HCT116 (cell line): ENCODE data around the gene WDR20. TPM values are rescaled to one million over a fixed set of nuclear protein-coding genes. Genes with fewer than 3 reads are reported as not detected.

Experiments used
- ATAC-seq: fragments of 200-7000 bp; cut with Tn5 transposase; 2 replicates; pipeline ENCODE4 v1.9.1; 2020; ENCODE audit warnings: mild to moderate bottlenecking, moderate library complexity
- BruUV-seq: library from RNA; stranded (reverse); fragments of 400-500 nt; replicated peaks from 2 replicates; lab custom pipeline; 2021; lab: Mats Ljungman, UMichigan
- CTCF ChIA-PET: fragments of 300-600 bp; sonication (Branson Sonifier 250); formaldehyde crosslinking; loops from one replicate; lab custom pipeline; 2021; ENCODE audit warnings: antibody characterized with exemption; lab: Charles Lee
- POLR2A ChIA-PET: fragments of 300-600, 350-600 bp; sonication (Branson Sonifier 250); formaldehyde crosslinking; loops from one replicate; lab custom pipeline; 2021; ENCODE audit warnings: antibody characterized with exemption; lab: Charles Lee
- RAD21 ChIA-PET, 2 experiments: fragments of 300-600 bp; sonication (Branson Sonifier 250); formaldehyde crosslinking; loops; one replicate each; lab custom pipeline; 2023; ENCODE audit warnings: low total read pairs in 2 of 2; ENCODE audit not compliant: uncharacterized antibody in 2 of 2, unreplicated experiment in 2 of 2, low non-redundant PET in 1 of 2; lab: Charles Lee
- DNase-seq: peaks from one replicate; pipeline ENCODE4 v3.0.0-alpha.2; 2010; ENCODE audit warnings: low read depth, low spot score
- H2AFZ ChIP-seq: fragments of 200-600 bp; shearing (Covaris generic), sonication (generic); 2 replicates; pipeline ENCODE4 v1.6.1; 2017; ENCODE audit warnings: low read depth, mixed run types, mixed read lengths, antibody characterized with exemption, low read length; ENCODE audit not compliant: poor library complexity, severe bottlenecking
- H3K27ac ChIP-seq: 2 replicates; pipeline ENCODE4 v1.5.1; 2012; ENCODE audit warnings: low read depth, low read length
- H3K27me3 ChIP-seq: fragments of 200-600 bp; sonication (generic); 2 replicates; pipeline ENCODE4 v1.6.1; 2016; ENCODE audit warnings: mixed run types, low read length, mixed read lengths; ENCODE audit not compliant: insufficient read depth
- H3K36me3 ChIP-seq, 2 experiments: fragments of 200-500 bp in 1 of 2; fragments of 200-600 bp in 1 of 2; sonication (Bioruptor generic) in 1 of 2; sonication (generic) in 1 of 2; 2 replicates each; pipeline versions ENCODE4 v1.5.1 to v1.6.1; 2014 to 2016; ENCODE audit warnings: low read length in 2 of 2, inconsistent platforms in 1 of 2, mixed read lengths in 1 of 2, mixed run types in 1 of 2; ENCODE audit not compliant: insufficient read depth in 2 of 2, control insufficient read depth in 1 of 2
- H3K4me1 ChIP-seq, 2 experiments: fragments of 200-600 bp in 1 of 2; sonication (generic) in 1 of 2; 2 replicates each; pipeline versions ENCODE4 v1.5.1 to v1.6.1; 2012 to 2017; ENCODE audit warnings: low read length in 2 of 2, inconsistent platforms in 1 of 2, mild to moderate bottlenecking in 1 of 2, mixed read lengths in 1 of 2, mixed run types in 1 of 2, moderate library complexity in 1 of 2; ENCODE audit not compliant: insufficient read depth in 2 of 2, control insufficient read depth in 1 of 2
- H3K4me2 ChIP-seq: fragments of 200-600 bp; sonication (generic); 2 replicates; pipeline ENCODE4 v1.6.1; 2017; ENCODE audit warnings: mixed run types, low read length, mixed read lengths
- H3K4me3 ChIP-seq, 2 experiments: fragments of 200-600 bp in 1 of 2; sonication (generic) in 1 of 2; replicated peaks in 1 of 2; 2 replicates each; pipeline ENCODE4 v1.5.1; 2011 to 2016; ENCODE audit warnings: low read length in 2 of 2, control low read depth in 1 of 2, low read depth in 1 of 2, mild to moderate bottlenecking in 1 of 2, mixed read lengths in 1 of 2, mixed run types in 1 of 2
- H3K79me2 ChIP-seq: fragments of 200-600 bp; sonication (generic); 2 replicates; pipeline ENCODE4 v1.6.1; 2017; ENCODE audit warnings: mild to moderate bottlenecking, mixed run types, low read length, moderate library complexity, mixed read lengths; ENCODE audit not compliant: insufficient read depth
- H3K9ac ChIP-seq: fragments of 200-600 bp; sonication (generic); 2 replicates; pipeline ENCODE4 v1.6.1; 2016; ENCODE audit warnings: low read length, mixed read lengths
- H3K9me2 ChIP-seq: fragments of 200-600 bp; sonication (generic), shearing (Covaris generic); 2 replicates; pipeline ENCODE4 v1.6.1; 2017; ENCODE audit warnings: mixed run types, mild to moderate bottlenecking, moderate library complexity; ENCODE audit not compliant: insufficient read depth
- H3K9me3 ChIP-seq, 2 experiments: fragments of 200-500 bp in 1 of 2; fragments of 200-600 bp in 1 of 2; sonication (Bioruptor generic) in 1 of 2; sonication (generic) in 1 of 2; 2 replicates each; pipeline ENCODE4 v1.6.1; 2014 to 2017; ENCODE audit warnings: low read length in 2 of 2, mixed read lengths in 2 of 2, inconsistent platforms in 1 of 2, low read depth in 1 of 2, mild to moderate bottlenecking in 1 of 2, mixed run types in 1 of 2, moderate library complexity in 1 of 2; ENCODE audit not compliant: control insufficient read depth in 1 of 2, insufficient read depth in 1 of 2
- H4K20me1 ChIP-seq: fragments of 200-600 bp; sonication (generic), shearing (Covaris generic); 2 replicates; pipeline ENCODE4 v1.6.1; 2017; ENCODE audit warnings: mixed run types, mild to moderate bottlenecking, moderate library complexity; ENCODE audit not compliant: insufficient read depth
- ATF3 ChIP-seq: IDR thresholded peaks from 2 replicates; pipeline ENCODE4 v1.6.1; 2012
- CBX3 ChIP-seq: IDR thresholded peaks from 2 replicates; pipeline ENCODE4 v1.6.1; 2012; ENCODE audit warnings: low read depth
- CEBPB ChIP-seq: IDR thresholded peaks from 2 replicates; pipeline ENCODE4 v1.6.1; 2012; ENCODE audit warnings: low read depth
- EGR1 ChIP-seq: IDR thresholded peaks from 2 replicates; pipeline ENCODE4 v1.6.1; 2012; ENCODE audit warnings: low read depth
- ELF1 ChIP-seq: IDR thresholded peaks from 2 replicates; pipeline ENCODE4 v1.6.1; 2012; ENCODE audit warnings: low read depth, borderline replicate concordance
- EZH2 ChIP-seq: fragments of 200-600 bp; sonication (generic); IDR thresholded peaks from 2 replicates; pipeline ENCODE4 v1.6.1; 2017; ENCODE audit warnings: antibody characterized with exemption, mixed run types
- EZH2phosphoT487 ChIP-seq: fragments of 200-600 bp; IDR thresholded peaks from 2 replicates; pipeline ENCODE4 v1.6.1; 2018; ENCODE audit warnings: antibody characterized with exemption, borderline replicate concordance
- FOSL1 ChIP-seq: IDR thresholded peaks from 2 replicates; pipeline ENCODE4 v1.6.1; 2012; ENCODE audit warnings: low read depth
- JUND ChIP-seq: IDR thresholded peaks from 2 replicates; pipeline ENCODE4 v1.6.1; 2012
- POLR2AphosphoS5 ChIP-seq: IDR thresholded peaks from 2 replicates; pipeline ENCODE4 v1.6.1; 2011; ENCODE audit warnings: mild to moderate bottlenecking, low read depth, low read length, moderate library complexity
- RAD21 ChIP-seq: IDR thresholded peaks from 2 replicates; pipeline ENCODE4 v1.6.1; 2012; ENCODE audit warnings: low read depth, mild to moderate bottlenecking
- SIN3A ChIP-seq: IDR thresholded peaks from 2 replicates; pipeline ENCODE4 v1.6.1; 2012; ENCODE audit warnings: low read depth
- SP1 ChIP-seq: IDR thresholded peaks from 2 replicates; pipeline ENCODE4 v1.6.1; 2012; ENCODE audit warnings: low read depth
- SRF ChIP-seq: IDR thresholded peaks from 2 replicates; pipeline ENCODE4 v1.6.1; 2012; ENCODE audit warnings: low read depth
- TCF7L2 ChIP-seq: IDR thresholded peaks from 2 replicates; pipeline ENCODE4 v1.7.0; 2011; ENCODE audit warnings: borderline replicate concordance, inconsistent platforms; ENCODE audit not compliant: insufficient read depth, insufficient read length; ENCODE audit errors: extremely low read depth
- YY1 ChIP-seq: IDR thresholded peaks from 2 replicates; pipeline ENCODE4 v1.6.1; 2011; ENCODE audit warnings: low read length, low read depth, moderate library complexity, mild to moderate bottlenecking; ENCODE audit not compliant: insufficient replicate concordance; ENCODE audit errors: extremely low read depth
- ZFX ChIP-seq: fragments of 450-650 bp; IDR thresholded peaks from 2 replicates; pipeline ENCODE4 v1.6.1; 2017
- ZNF274 ChIP-seq: fragments of 200-500 bp; sonication (Bioruptor generic); IDR thresholded peaks from 2 replicates; pipeline ENCODE4 v1.6.1; 2014; ENCODE audit warnings: mild to moderate bottlenecking, low read depth, low read length, inconsistent platforms
- intact Hi-C: fragments of 100-400 bp; cut with micrococcal nuclease; formaldehyde crosslinking; loops from 2 replicates; pipeline ENCODE4 v1.10.0; 2022
- total RNA-seq: library from RNA; stranded (reverse); gene quantifications from one replicate; pipeline ENCODE4 v1.2.1, GENCODE V29; 2021; ENCODE audit not compliant: unreplicated experiment
- TF ChIP-seq, protein P1 (sequence below): IDR thresholded peaks from 2 replicates; pipeline ENCODE4 v1.6.1; 2012
- TF ChIP-seq, protein P2 (sequence below), 3 experiments: fragments of 200-600 bp in 1 of 3; sonication (generic) in 1 of 3; IDR thresholded peaks in 2 of 3; conservative IDR thresholded peaks in 1 of 3; 2 replicates each; pipeline ENCODE4 v1.5.1; 2012 to 2017; ENCODE audit warnings: low read depth in 2 of 3, low read length in 2 of 3, antibody characterized with exemption in 1 of 3, borderline replicate concordance in 1 of 3, control low read depth in 1 of 3, mild to moderate bottlenecking in 1 of 3, mixed read lengths in 1 of 3, mixed run types in 1 of 3, moderate library complexity in 1 of 3; ENCODE audit not compliant: insufficient read depth in 1 of 3

The WDR20 gene
- total RNA-seq, 1 experiment from 2014 or later: 21.1 TPM

DNA sequence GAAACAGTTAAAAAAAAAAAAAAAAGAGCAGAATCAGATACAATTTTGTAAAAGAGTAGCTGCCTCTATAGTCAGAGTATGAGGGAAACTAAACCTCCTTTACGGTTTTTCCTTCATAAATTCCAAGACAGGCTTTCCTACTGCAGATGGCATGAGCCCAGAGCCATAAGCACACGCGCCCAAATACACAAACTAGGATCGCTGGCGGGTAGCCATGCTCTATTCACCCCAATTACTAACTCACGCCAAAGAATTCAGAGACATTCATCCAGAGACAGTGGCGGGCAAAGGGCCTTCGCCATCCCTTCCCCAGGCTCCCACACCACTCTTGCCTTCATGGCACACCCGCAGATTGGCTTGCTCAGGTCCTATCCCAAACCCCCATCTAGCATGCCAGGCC is 117.0 kb downstream of the WDR20 start:
- ChIA-PET POLR2A (no interaction called here), RAD21 (no interaction called here), CTCF (no interaction called here)
- no peaks in the 10 kb centered on the region for H3K36me3 ChIP-seq
- H3K27me3 ChIP-seq: no peaks in the 10 kb centered on the region
- H3K9me2 ChIP-seq: no peaks in the 10 kb centered on the region
- no peak for TF ChIP-seq YY1
- TF ChIP-seq TCF7L2: no peak
- TF ChIP-seq ATF3: no peak
- no peak for TF ChIP-seq RAD21
- no peak for TF ChIP-seq FOSL1
- TF ChIP-seq, protein P1, sequence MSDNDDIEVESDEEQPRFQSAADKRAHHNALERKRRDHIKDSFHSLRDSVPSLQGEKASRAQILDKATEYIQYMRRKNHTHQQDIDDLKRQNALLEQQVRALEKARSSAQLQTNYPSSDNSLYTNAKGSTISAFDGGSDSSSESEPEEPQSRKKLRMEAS: no peak
- no peak for TF ChIP-seq ELF1
- no peaks in the 10 kb centered on the region for H3K79me2 ChIP-seq
- no peak overlapping the region for H3K4me3 ChIP-seq
- intact Hi-C loops: no loop called here
- no peak for ATAC-seq
- no peak for DNase-seq
- no peak overlapping the region for H3K9ac ChIP-seq
- no peak overlapping the region for H3K27ac ChIP-seq
- H3K9me3 ChIP-seq: no peaks in the 10 kb centered on the region
- no TSS peak for BruUV-seq
- H4K20me1 ChIP-seq: no peaks in the 10 kb centered on the region
- H3K4me2 ChIP-seq: no peak overlapping the region
- H3K4me1 ChIP-seq: peaks cover 0 to 4% of the 10 kb centered on the region in 2 experiments; a peak in 1 of 4 replicates
- H2AFZ ChIP-seq: no peak overlapping the region

- Histone ChIP-seq H3K9ac (no peak overlapping the region), H3K79me2 (no peaks in the 10 kb centered on the region), H3K9me3 (no peaks in the 10 kb centered on the region), H4K20me1 (no peaks in the 10 kb centered on the region), H3K27ac (no peak overlapping the region), H3K9me2 (no peaks in the 10 kb centered on the region), H3K4me3 (no peak overlapping the region), H3K36me3 (no peaks in the 10 kb centered on the region), H3K27me3 (no peaks in the 10 kb centered on the region), H3K4me1 (peaks cover 0 to 14% of the 10 kb centered on the region in 2 experiments; a peak in 2 of 4 replicates), H3K4me2 (no peak overlapping the region), H2AFZ (no peak overlapping the region)
- ChIA-PET CTCF (no interaction called here), POLR2A (no interaction called here), RAD21 (no interaction called here)
- ATAC-seq (no peak), DNase-seq (no peak)
- intact Hi-C loops: no loop called here
- no TSS peak for BruUV-seq
- TF ChIP-seq TCF7L2 (no peak), EGR1 (no peak), ZNF274 (no peak), ZFX (no peak), POLR2AphosphoS5 (no peak), EZH2 (no peak), SP1 (no peak), RAD21 (no peak), ELF1 (no peak), CBX3 (no peak), EZH2phosphoT487 (no peak), SRF (no peak), SIN3A (no peak), CEBPB (no peak), JUND (no peak), FOSL1 (no peak), YY1 (no peak)
- TF ChIP-seq, protein P1: no peak
- TF ChIP-seq, protein P2, sequence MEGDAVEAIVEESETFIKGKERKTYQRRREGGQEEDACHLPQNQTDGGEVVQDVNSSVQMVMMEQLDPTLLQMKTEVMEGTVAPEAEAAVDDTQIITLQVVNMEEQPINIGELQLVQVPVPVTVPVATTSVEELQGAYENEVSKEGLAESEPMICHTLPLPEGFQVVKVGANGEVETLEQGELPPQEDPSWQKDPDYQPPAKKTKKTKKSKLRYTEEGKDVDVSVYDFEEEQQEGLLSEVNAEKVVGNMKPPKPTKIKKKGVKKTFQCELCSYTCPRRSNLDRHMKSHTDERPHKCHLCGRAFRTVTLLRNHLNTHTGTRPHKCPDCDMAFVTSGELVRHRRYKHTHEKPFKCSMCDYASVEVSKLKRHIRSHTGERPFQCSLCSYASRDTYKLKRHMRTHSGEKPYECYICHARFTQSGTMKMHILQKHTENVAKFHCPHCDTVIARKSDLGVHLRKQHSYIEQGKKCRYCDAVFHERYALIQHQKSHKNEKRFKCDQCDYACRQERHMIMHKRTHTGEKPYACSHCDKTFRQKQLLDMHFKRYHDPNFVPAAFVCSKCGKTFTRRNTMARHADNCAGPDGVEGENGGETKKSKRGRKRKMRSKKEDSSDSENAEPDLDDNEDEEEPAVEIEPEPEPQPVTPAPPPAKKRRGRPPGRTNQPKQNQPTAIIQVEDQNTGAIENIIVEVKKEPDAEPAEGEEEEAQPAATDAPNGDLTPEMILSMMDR (IDR thresholded peaks at IDR 0.05 in 2 of 3, conservative IDR thresholded peaks at IDR 0.05 in 1 of 3; ENCODE audit: borderline replicate concordance in 1 of 3, insufficient read depth in 1 of 3, low read depth in 2 of 3, low read length in 2 of 3): no peak
Measured at GRCh38 chr14:102258136-102258535, 118.4 kb downstream of the WDR20 start.
